ENCODE results near the gene THRA. TPM values are rescaled to one million over a fixed set of nuclear protein-coding genes. Genes with fewer than 3 reads are reported as not detected.

Gene THRA
- total and polyA plus RNA-seq, 9 of the 15 experiments (the other 6 are each of a cell fraction or from before 2014, with no cell fraction given) = 0.34 to 23.4 (median 12.7) TPM

- TF ChIP-seq ZFP91 (CRISPR knock-in tag; IDR thresholded peaks at IDR 0.05) = peak; percentile 37; the same call in 1 of the 2 replicates
- TF ChIP-seq MED1 (CRISPR knock-in tag; IDR thresholded peaks at IDR 0.05; ENCODE audit: borderline replicate concordance) = 0 out of 2 replicates have a peak, but pooled peaks have one; percentile 46
Observed at GRCh38 chr17:40099619-40100418, 37.1 kb downstream of the THRA start (continued).

GRCh38 chr17:40100419-40100668 lies 37.6 kb downstream of the THRA start, which contains the start of gene NR1D1:
NR1D1 (minus strand) TSS chr17:40100589; CDS start chr17:40100094, 495 bp downstream.
- in situ Hi-C loops (cut with MboI) = no loop called here
- H3K4me3 ChIP-seq = peak within 1 kb of the TSS; percentile 53
- BruUV-seq (replicated peaks) = no TSS peak
- ChIA-PET POLR2A (interaction anchor here (0.6 to 5.6 kb wide), 14 partner anchors 9 to 454 kb away, joined by 3 to 66 read pairs (median 4); partner anchors contain the start of genes CASC3 and CSF3), CTCF (ENCODE audit: low intra/inter-chr PET ratio) (interaction anchor here (0.6 kb wide), 1 partner anchor 17 kb away, joined by 3 read pairs; no protein-coding TSS in a partner anchor)
- peaks cover 34% of the 10 kb centered on the region; the same call in 2 of the 3 replicates for H3K36me3 ChIP-seq (ENCODE audit: control insufficient read depth, insufficient read depth, low read length)
- ATAC-seq = no peak
- H4K20me1 ChIP-seq (replicated peaks; ENCODE audit: control insufficient read depth, insufficient read depth, low read length) = no peaks in the 10 kb centered on the region
- peaks cover 28% of the 10 kb centered on the region for H3K79me2 ChIP-seq (ENCODE audit: control insufficient read depth, insufficient read depth, low read length)
- H3K4me1 ChIP-seq (replicated peaks in 1 of 2; ENCODE audit: control insufficient read depth in 2 of 2, insufficient read depth in 2 of 2, low read length in 2 of 2) = peaks cover 47 to 50% of the 10 kb centered on the region in 2 experiments
- intact Hi-C loops (cut with micrococcal nuclease) = no loop called here
- FAIRE-seq = no peak
- 0% methylated on average over 16 of the region's 16 CpGs for WGBS (ENCODE audit: insufficient coverage, low coverage, missing lambda C conversion rate)
- DNase-seq (ENCODE audit: extremely low read depth in 1 of 4, low spot score in 3 of 4) = peak in 1 of 4 experiments; percentile 25
- peak within 1 kb of the TSS; percentile 96 for H3K4me2 ChIP-seq (ENCODE audit: insufficient read depth, low read length)
- H3K27me3 ChIP-seq (ENCODE audit: control insufficient read depth in 2 of 2, insufficient read depth in 2 of 2, low read length in 2 of 2) = no peaks in the 10 kb centered on the region
- peak within 1 kb of the TSS; percentile 78 for H3K27ac ChIP-seq (ENCODE audit: extremely low read depth, low read depth, low read length)
- no peaks in the 10 kb centered on the region for H3K9me3 ChIP-seq (replicated peaks; ENCODE audit: control insufficient read depth, insufficient read depth, low read depth, low read length)
- H2AFZ ChIP-seq (ENCODE audit: low read depth, low read length) = peak within 1 kb of the TSS; percentile 91
- H3K9me1 ChIP-seq (ENCODE audit: control insufficient read depth, insufficient read depth, low read length) = peaks cover 4% of the 10 kb centered on the region
- peak within 1 kb of the TSS; percentile 63 to 95 for H3K9ac ChIP-seq (ENCODE audit: insufficient read depth in 1 of 2, low read depth in 2 of 2, low read length in 2 of 2)
- TF ChIP-seq SAP30 (IDR thresholded peaks at IDR 0.05; ENCODE audit: borderline replicate concordance, insufficient read depth, low read depth, low read length, poor library complexity, severe bottlenecking) (peak; percentile 87), HDAC1 (IDR thresholded peaks at IDR 0.05) (peak in 1 of 2 experiments; percentile 96; a peak in 2 of 4 replicates), PML (IDR thresholded peaks at IDR 0.05; ENCODE audit: low read length) (peak; percentile 15; the same call in 1 of the 2 replicates), POLR2A (conservative IDR thresholded peaks at IDR 0.05) (peak; percentile 74), CHAMP1 (IDR thresholded peaks at IDR 0.05) (no peak), ZNF277 (CRISPR knock-in tag; IDR thresholded peaks at IDR 0.05; ENCODE audit: borderline replicate concordance) (no peak), NCOR1 (IDR thresholded peaks at IDR 0.05) (peak; percentile 28), ELK3 (CRISPR knock-in tag; IDR thresholded peaks at IDR 0.05) (no peak), MYC (IDR thresholded peaks at IDR 0.05; ENCODE audit: low read depth, low read length) (no peak), MYC (CRISPR knock-in tag; IDR thresholded peaks at IDR 0.05; ENCODE audit: borderline replicate concordance, low read depth) (peak; percentile 82; the same call in 1 of the 2 replicates)

Data from K562 (cell line).